GM21737 (cell line): ENCODE measurements around the gene PEX14.

Experiments
- ATAC-seq: cut with Tn5 transposase; IDR thresholded peaks from one replicate; pipeline ENCODE4 v1.9.1; 2021; ENCODE audit warnings: mild to moderate bottlenecking, moderate library complexity; ENCODE audit not compliant: unreplicated experiment

Gene PEX14

DNA sequence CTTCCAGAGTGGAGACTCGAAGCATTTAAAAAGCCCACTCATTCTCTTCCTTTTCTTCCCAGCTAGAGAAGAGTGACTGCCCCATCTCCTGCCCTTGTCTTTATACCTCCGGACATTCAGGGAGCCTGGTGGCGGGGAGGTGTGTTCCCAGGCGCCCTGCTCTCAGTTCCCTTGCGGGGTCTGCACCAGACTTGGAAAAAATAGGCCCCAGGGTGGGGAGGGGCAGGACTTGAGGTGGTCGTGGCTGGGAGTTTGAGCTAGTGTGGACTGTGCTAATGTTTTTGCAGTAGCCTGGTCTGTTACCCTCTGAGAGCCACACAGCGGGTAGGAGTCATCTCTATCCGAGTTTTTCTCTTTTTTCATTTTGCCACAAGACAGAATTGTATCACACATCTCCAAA lies 139.1 kb downstream of the PEX14 start:
- ATAC-seq, result no peak

DNA sequence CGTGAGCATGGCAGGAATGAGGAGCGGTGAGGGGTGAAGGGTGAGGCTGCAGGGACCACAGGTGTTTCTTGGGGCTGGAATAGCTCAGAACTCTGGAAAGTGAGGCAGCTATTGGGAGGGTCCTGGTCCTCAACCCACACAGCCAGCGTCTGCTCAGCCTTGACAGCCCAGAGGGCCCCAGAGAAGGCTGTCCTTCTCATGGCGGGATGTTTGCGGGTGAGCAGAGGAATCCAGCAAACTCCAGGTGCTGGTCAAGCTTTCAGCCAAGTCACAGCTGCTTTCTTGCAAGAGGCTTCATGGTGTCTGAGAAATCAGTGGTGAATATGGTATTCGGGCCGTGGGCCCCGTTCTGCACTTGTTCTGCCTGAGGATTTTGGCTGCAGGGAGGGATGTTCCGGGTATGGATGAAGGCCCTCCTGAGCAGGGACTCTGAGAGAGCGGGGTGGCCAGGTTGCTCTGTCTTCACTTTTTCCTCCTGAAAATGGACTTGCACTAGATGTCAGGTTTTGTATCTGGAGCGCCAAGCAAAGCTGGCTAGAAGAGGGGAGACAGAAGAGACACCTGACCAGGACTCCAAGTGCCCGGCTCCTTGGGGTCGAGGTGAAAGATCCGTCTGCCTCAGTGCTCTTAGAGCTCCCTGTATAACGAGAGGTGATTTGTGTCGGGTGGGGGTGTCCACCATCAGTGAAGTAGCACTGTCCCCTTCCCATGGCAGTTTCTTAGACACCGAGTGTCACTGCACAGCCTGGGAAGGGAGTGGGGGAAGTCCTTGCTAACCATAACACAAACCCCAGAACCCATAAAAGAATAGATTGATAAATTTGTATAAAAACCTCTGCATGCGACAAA lies 139.9 kb downstream of the PEX14 start:
- ATAC-seq, result no peak

DNA sequence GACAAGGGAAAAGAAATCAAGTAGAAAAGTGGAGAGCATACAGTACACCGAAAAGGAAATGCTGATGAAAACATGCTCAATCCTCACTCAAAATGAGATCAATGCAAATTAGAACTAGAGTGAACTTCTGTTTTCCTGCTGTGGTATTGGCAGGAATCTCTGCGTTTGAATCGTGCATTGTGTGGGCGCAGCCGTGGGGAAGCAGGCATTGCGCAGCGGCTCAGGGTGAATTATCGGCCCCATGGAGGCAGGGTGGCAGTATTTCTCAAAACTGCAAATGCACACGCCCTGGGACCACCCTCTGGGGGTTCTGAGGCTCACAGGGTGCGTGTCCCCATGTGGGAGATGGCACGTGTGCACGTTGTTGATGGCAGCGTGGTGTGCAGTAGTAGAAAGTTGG lies 140.6 kb downstream of the PEX14 start:
- no peak for ATAC-seq

GRCh38 chr1:10615932-10616671 lies 141.4 kb downstream of the PEX14 start:
- ATAC-seq, result no peak

GRCh38 chr1:10616696-10617095 lies 141.9 kb downstream of the PEX14 start:
- ATAC-seq, result no peak

DNA sequence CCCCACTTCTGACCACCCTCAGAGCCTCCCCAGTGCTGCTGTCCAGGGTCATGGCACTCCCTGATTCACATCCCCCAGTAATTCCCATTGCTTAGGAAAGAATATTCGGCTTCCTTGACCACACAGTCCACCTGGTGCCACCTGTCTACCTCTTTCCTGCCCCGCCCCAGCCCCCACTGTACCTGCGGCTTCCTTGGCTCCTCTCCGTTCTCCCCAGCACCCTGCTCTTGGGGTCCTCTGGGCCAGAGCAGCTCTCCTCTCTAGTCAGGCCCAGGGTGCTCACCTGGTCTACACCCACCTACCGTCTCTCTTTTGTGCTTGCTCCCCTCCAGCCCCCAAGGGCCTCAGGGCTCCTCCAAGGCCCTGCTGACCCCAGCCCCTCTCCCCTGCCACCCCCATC lies 142.6 kb downstream of the PEX14 start:
- ATAC-seq, result no peak

DNA sequence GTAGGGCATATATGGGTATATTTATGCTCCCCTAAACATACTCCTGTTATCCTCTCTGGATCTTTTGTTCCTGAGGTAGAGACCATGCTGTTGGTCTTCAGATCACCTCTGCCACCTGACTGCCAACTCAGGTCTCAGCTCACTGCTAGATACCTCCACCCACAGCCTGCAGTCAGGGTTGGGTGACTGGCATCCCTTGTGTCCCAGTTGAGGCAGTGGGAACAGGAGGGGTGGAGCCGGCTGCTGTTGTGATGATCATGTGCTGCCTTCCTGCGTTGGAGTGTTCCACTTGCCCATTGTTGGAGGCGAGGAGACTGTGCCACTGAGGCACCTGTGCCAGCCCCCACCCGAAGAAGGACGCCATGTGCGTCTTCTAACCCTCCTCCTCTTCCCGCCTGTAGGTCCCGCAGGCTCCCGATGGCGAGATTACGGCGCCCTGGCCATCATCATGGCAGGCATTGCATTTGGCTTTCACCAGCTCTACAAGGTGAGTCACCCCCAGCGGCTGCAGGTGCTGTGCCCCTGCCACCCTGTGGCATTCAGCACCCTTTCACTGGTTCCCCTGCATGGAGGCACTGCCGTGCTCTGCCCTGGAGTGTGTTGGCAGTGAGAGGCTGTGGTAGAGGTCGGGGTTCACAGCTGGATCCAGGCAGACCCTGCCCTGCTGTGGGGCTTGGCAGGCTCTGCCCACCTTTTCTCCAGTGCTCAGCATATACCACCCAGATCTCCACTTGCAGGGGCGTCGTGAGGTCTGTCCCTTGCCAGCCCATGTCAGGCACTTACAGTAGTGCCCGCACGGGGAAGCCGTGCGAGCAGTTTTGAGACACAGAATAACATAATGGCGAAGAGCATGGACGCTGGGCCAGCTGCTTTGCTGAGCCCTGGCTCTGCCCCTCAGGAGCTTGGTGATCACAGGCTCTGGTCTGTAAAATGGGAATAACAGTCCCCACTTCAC lies 143.5 kb downstream of the PEX14 start:
- ATAC-seq, result no peak

DNA sequence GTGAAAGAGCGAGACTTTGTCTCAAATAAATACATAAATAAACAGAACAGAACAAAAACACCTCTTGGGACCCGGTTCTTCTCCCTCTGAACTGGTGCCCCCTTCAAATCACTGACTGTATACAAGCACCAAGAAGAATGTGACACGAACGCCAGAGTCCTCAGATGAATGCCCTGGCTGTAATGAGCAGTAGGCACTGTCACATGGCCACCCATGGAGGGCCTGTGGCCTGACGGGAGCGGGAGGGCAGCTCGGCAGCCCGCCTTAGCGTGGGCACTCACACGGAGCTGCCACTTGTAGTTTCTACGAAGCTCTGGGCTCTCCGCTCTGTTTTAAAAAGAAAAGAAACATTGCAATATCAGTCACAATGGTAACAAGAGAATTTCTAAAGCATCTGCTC lies 146.0 kb downstream of the PEX14 start:
- no peak for ATAC-seq

- no peak for ATAC-seq
These were observed 147.2 kb downstream of the PEX14 start for GRCh38 chr1:10621906-10622305.

DNA sequence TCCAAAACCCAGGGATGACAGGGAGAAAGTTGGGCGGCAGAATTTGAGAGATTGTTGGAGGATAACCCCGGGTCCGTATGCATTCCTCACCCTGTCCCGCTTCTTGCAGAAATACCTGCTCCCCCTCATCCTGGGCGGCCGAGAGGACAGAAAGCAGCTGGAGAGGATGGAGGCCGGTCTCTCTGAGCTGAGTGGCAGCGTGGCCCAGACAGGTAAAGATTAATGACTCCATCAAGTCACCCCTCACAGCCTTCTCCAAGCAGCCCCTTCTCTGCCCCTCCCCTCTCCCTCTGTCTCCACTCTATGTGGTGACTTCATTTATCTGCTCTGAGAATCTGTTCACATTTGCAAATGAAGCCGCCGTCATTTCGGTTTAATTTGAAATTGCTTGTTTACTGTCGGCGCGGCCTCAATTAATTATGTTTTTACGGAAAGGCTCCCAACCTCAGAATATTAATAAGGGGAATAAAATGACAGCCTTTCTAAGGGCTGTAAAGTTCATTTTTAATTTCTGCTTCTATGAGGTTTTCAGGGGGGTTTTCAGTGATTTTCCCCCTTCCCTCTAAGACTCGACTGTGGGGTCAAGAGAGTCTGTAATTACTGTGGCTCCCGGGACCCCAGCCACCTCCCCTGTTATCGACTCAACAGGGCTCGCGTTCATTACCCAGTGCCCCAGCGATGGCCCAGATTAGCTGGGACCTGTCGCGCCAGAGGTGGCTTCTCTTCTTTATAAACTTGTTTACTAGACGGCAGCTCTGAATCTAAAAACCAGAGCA lies 148.3 kb downstream of the PEX14 start:
- ATAC-seq, result no peak

DNA sequence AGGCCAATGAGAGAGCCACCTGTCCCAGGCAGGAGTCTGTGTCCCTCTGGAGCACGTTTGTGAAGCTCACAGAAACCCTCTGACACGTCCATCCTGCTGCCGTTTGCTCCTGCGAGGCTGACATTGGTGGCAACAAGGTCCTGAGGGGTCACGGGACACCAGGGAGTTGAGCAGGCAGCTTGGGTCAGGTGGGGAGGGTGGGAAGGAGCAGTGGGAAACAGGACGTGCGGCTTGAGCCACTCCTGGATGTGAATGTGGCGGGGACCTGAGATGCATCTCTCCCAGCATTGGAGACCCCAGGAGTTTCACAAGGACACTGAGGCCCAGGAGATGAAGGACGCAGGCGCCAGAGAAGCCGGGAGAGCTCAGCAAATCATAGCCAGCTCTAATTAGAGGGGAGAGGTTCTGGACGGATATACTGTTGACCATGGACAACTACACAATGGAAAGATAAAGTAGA lies 149.0 kb downstream of the PEX14 start:
- no peak for ATAC-seq

- no peak for ATAC-seq
These were observed 149.7 kb downstream of the PEX14 start for GRCh38 chr1:10624256-10625050.

DNA sequence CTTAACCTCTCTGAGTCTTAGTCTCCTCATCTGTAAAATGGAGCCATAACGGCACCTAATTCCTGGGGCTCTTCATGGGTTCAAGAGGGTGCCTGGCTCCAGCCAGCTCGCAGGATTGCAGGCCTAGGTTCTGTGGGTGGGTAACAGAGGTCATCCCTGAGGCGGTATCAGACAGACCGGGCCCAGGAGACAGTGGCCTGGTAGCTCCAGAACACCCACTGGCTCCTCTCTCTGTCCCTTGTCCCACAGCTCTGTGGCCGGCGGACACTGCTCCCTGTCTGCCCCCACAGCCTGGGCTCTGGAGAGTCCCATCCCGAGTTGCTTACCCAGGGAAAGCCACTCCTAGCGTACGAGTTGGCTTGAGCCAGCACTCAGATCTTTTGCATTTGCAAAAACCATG lies 150.3 kb downstream of the PEX14 start:
- no peak for ATAC-seq

- no peak for ATAC-seq
These were observed 150.8 kb downstream of the PEX14 start for GRCh38 chr1:10625554-10625953.

GRCh38 chr1:10626131-10626731 lies 151.5 kb downstream of the PEX14 start:
- no peak for ATAC-seq

- ATAC-seq, result no peak
These were observed 152.2 kb downstream of the PEX14 start for GRCh38 chr1:10626791-10627410.

- ATAC-seq, result no peak
These were observed 153.9 kb downstream of the PEX14 start for GRCh38 chr1:10628685-10629084.

- no peak for ATAC-seq
These were observed 154.5 kb downstream of the PEX14 start for GRCh38 chr1:10629091-10629815.
